D721Med (cell line): ENCODE measurements around the gene CLC.

Experiments used
- DNase-seq: peaks from one replicate; pipeline ENCODE4 v3.0.0; 2011; ENCODE audit warnings: low spot score; ENCODE audit not compliant: insufficient read length
- FAIRE-seq: peaks from 2 replicates; lab custom pipeline; 2011; peaks lifted over from hg19 to GRCh38; lab: Jason Lieb, UNC
- TF ChIP-seq, protein P1 (sequence below): IDR thresholded peaks from 2 replicates; pipeline ENCODE4 v1.5.1; 2012; ENCODE audit warnings: mild to moderate bottlenecking, control low read depth; ENCODE audit not compliant: insufficient read depth; ENCODE audit errors: missing control alignments

Gene CLC

GRCh38 chr19:39745643-39746042 lies 7.8 kb upstream of the CLC start:
- no peak for DNase-seq
- FAIRE-seq, result no peak
- TF ChIP-seq, protein P1, sequence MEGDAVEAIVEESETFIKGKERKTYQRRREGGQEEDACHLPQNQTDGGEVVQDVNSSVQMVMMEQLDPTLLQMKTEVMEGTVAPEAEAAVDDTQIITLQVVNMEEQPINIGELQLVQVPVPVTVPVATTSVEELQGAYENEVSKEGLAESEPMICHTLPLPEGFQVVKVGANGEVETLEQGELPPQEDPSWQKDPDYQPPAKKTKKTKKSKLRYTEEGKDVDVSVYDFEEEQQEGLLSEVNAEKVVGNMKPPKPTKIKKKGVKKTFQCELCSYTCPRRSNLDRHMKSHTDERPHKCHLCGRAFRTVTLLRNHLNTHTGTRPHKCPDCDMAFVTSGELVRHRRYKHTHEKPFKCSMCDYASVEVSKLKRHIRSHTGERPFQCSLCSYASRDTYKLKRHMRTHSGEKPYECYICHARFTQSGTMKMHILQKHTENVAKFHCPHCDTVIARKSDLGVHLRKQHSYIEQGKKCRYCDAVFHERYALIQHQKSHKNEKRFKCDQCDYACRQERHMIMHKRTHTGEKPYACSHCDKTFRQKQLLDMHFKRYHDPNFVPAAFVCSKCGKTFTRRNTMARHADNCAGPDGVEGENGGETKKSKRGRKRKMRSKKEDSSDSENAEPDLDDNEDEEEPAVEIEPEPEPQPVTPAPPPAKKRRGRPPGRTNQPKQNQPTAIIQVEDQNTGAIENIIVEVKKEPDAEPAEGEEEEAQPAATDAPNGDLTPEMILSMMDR, result no peak

- FAIRE-seq (no peak), DNase-seq (no peak)
- TF ChIP-seq, protein P1, result no peak
These were observed 2.6 kb upstream of the CLC start for GRCh38 chr19:39740395-39740794.

- DNase-seq (no peak), FAIRE-seq (no peak)
- TF ChIP-seq, protein P1, result no peak
These were observed 985 bp upstream of the CLC start for GRCh38 chr19:39738814-39739213.

DNA sequence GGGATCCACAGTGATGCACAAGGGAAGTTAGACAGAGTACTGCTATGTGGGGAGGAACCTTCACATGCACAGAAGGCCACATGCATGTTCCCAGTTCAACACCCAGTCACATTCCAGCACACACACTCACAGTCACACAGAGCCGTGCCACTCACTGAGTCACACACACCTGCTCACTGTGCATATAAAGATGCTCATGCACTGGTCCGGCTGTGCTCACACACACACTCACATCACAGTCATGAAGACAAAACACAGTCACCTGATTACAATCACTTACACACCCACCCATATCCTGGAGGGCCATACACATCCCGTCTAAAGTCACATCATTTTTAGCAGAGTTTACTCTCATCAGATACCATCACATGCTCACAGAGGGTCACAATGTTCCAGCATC lies 478 bp downstream of the CLC start:
- TF ChIP-seq, protein P1, result no peak
- DNase-seq (no peak), FAIRE-seq (no peak)

DNA sequence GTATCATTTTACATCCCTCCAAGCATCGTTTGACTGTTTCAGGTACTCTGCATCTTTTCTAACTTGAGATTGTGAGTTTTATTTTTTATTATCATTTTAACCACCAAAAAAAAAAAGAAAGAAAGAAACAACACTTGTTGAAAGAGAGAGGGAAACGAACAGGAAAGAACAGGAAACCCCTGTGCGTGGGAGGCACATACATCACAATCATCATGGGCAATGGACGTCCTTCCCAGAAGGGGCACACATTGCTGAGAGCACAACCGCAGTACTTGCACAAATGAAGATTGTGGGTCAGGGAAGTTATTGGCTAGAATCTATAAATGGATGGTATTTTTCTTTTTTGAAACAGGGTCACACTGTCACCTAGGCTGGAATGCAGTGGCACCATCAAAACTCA lies 1.7 kb downstream of the CLC start:
- FAIRE-seq (no peak), DNase-seq (no peak)
- TF ChIP-seq, protein P1, result no peak

- TF ChIP-seq, protein P1, result no peak
- FAIRE-seq, result no peak
- no peak for DNase-seq
These were observed 2.1 kb downstream of the CLC start for GRCh38 chr19:39735688-39736087.

DNA sequence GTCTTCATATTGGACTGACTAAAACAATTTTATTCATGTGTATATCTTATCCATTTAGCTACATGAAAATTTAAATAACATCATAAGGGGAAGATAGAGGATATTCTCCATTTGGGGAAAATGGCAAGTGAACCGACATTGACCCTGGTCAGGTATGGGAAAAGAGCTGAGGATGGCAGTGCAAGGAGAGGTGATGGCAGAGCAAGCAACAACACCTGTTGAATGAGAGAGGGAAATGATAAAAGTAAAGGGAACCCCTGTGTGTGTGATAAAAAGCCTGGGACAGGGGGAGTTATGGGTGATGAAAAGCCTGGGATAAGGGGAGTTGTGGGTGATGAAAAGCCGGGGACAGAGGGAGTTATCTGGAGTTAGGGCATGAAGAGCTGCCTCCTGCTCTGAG lies 4.0 kb downstream of the CLC start:
- DNase-seq (no peak), FAIRE-seq (no peak)
- TF ChIP-seq, protein P1, result no peak
